Measurements from ENCODE around the gene FAM161B. TPM values are rescaled to one million over a fixed set of nuclear protein-coding genes. Genes with fewer than 3 reads are reported as not detected.

The FAM161B gene
- total and polyA plus RNA-seq, 9 donors = 8.3 to 21.4 (median 13.7) TPM

DNA sequence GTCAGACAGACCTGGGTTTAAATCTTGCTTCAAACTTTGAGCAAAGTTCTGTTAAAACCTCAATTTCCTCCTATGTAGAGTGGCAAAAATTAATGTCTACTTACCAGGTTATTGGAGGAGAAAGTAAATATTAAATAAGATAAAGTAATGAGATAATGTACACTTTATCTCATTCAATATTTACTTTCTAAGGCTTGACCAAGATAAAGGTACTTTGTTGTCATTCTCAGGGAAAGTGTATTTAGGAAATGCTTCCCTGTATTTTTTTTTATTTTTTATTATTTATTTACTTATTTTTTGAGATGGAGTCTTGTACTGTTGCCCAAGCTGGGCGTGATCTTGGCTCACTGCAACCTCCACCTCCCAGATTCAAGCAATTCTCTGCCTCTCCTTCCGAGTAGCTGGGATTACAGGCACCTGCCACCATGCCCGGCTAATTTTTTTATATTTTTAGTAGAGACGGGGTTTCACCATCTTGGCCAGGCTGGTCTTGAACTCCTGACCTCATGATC is 4.7 kb downstream of the FAM161B start:
- H3K4me3 ChIP-seq = no peak overlapping the region
- intact Hi-C loops (cut with DNase I) = no loop called here
- DNase-seq = no peak
- H3K9me3 ChIP-seq = no peaks in the 10 kb centered on the region
- no peak overlapping the region for H3K27ac ChIP-seq
- peaks cover 1% of the 10 kb centered on the region for H3K4me1 ChIP-seq (ENCODE audit: insufficient read depth)
- no peaks in the 10 kb centered on the region for H3K27me3 ChIP-seq
- no peaks in the 10 kb centered on the region for H3K36me3 ChIP-seq
- TF ChIP-seq, protein P1, sequence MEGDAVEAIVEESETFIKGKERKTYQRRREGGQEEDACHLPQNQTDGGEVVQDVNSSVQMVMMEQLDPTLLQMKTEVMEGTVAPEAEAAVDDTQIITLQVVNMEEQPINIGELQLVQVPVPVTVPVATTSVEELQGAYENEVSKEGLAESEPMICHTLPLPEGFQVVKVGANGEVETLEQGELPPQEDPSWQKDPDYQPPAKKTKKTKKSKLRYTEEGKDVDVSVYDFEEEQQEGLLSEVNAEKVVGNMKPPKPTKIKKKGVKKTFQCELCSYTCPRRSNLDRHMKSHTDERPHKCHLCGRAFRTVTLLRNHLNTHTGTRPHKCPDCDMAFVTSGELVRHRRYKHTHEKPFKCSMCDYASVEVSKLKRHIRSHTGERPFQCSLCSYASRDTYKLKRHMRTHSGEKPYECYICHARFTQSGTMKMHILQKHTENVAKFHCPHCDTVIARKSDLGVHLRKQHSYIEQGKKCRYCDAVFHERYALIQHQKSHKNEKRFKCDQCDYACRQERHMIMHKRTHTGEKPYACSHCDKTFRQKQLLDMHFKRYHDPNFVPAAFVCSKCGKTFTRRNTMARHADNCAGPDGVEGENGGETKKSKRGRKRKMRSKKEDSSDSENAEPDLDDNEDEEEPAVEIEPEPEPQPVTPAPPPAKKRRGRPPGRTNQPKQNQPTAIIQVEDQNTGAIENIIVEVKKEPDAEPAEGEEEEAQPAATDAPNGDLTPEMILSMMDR (IDR thresholded peaks at IDR 0.05) = no peak
- TF ChIP-seq POLR2A (IDR thresholded peaks at IDR 0.05) = no peak
- TF ChIP-seq EP300 (IDR thresholded peaks at IDR 0.05) = no peak
- WGBS, 3 donors = 61 to 70% (median 70%) methylated on average over 4 of the region's 4 CpGs

DNA sequence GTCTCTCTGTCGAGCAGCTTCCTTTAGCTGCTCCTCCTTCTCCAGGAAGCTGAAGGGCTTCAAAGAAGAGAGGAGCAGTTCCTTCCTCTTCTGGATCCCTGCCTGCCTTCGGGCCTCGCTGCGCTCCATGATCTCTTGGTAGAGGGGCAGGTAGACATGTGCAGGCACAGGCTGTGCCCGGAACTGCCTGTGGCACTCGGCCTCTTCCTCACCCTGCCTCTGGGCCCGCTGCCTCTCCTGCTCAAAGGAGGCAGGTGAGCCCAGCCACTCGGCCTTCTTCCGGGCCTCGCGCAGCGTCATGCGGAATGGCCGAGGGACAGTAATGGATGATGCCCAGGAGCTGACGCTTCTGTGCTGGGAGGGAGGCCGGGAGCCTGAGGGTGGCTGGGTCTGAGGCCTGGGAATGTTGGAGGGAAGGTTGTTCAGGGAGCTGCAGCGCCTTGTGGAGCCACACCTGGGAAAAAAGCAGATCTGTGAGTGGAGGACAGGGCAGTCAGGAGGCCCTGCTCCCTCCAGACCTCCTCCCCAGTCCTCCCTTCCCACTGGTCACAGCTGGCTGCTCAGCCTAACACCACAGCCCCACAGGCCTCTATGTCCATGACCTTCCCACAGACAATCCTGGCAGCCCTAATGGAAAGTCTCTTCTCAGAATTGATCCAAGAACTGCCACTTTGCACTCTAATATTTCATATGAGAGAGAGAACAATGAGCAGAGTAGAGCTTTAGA is 5.3 kb downstream of the FAM161B start:
- Histone ChIP-seq H3K4me1 (ENCODE audit: insufficient read depth) (peaks cover 1% of the 10 kb centered on the region), H3K27ac (no peak overlapping the region), H3K27me3 (no peaks in the 10 kb centered on the region), H3K4me3 (no peak overlapping the region), H3K36me3 (no peaks in the 10 kb centered on the region), H3K9me3 (no peaks in the 10 kb centered on the region)
- intact Hi-C loops (cut with DNase I) = no loop called here
- no peak for DNase-seq
- 87 to 90% (median 90%) methylated on average over 17 of the region's 17 CpGs for WGBS, 3 donors
- TF ChIP-seq, protein P1 (IDR thresholded peaks at IDR 0.05) = no peak
- TF ChIP-seq EP300 (IDR thresholded peaks at IDR 0.05) = no peak
- TF ChIP-seq POLR2A (IDR thresholded peaks at IDR 0.05) = no peak

DNA sequence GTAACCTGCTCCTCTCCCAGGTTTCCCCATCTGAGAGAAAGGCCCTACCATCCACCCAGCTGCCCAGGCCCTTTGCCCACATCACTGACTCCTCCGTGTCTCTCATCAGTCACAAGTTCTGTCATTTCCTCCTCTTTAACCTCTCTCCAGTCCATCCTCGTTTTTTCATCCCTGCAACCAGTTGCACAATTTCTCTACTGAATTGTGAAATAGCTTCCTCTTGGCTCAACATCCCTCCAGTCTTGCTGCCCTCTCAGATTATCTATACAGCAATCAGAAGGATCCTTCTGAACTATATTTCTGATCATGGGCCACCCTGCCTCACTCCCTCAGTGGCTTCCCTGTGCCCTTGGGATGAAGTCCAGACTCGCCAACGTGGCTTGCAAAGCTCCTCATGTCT is 6.8 kb downstream of the FAM161B start:
- Histone ChIP-seq H3K36me3 (no peaks in the 10 kb centered on the region), H3K27me3 (no peaks in the 10 kb centered on the region), H3K9me3 (no peaks in the 10 kb centered on the region), H3K4me3 (no peak overlapping the region), H3K4me1 (ENCODE audit: insufficient read depth) (no peaks in the 10 kb centered on the region), H3K27ac (no peak overlapping the region)
- 32 to 49% (median 43%) methylated on average over 4 of the region's 4 CpGs for WGBS, 3 donors
- intact Hi-C loops (cut with DNase I) = no loop called here
- no peak for TF ChIP-seq POLR2A (IDR thresholded peaks at IDR 0.05)
- no peak for TF ChIP-seq EP300 (IDR thresholded peaks at IDR 0.05)
- TF ChIP-seq, protein P1 (IDR thresholded peaks at IDR 0.05) = no peak
- DNase-seq = peak in 1 of 5 donors; percentile 34

DNA sequence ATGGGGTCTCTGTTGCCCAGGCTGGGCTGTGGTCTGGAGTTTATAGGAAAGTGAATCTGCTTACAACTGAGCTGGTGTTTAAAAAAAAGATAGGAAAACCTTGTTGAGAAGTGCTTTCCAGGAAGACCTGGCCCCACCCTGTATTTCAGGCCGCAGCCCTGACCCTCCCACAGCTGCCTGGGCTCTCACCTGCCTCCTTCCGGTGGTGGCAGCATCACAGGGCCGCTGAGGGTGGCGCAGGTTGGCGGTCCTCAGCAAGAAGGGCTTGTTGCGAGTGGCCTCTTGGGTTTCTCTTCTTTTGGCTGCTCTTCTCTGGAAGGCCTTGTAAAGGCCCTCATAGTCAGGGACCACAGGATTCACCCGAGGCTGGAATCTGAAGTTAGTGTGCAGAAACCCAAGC is 7.7 kb downstream of the FAM161B start:
- WGBS, 3 donors = 80 to 87% (median 86%) methylated on average over 7 of the region's 7 CpGs
- Histone ChIP-seq H3K27ac (no peak overlapping the region), H3K9me3 (no peaks in the 10 kb centered on the region), H3K4me1 (ENCODE audit: insufficient read depth) (no peaks in the 10 kb centered on the region), H3K4me3 (no peak overlapping the region), H3K27me3 (no peaks in the 10 kb centered on the region), H3K36me3 (no peaks in the 10 kb centered on the region)
- DNase-seq = no peak
- intact Hi-C loops (cut with DNase I) = no loop called here
- TF ChIP-seq POLR2A (IDR thresholded peaks at IDR 0.05) (no peak), EP300 (IDR thresholded peaks at IDR 0.05) (no peak)
- TF ChIP-seq, protein P1 (IDR thresholded peaks at IDR 0.05) = no peak
